AG10803 (cell line): Measurements from ENCODE around the gene LRCH2.

ENCODE experiments used
- DNase-seq: peaks from one replicate; pipeline ENCODE4 v3.0.0; 2010; ENCODE audit warnings: low read depth
- H3K4me3 ChIP-seq: 2 replicates; pipeline ENCODE4 v1.5.1; 2011; ENCODE audit warnings: mild to moderate bottlenecking, low read length, control low read depth
- TF ChIP-seq, protein P1 (sequence below): conservative IDR thresholded peaks from 2 replicates; pipeline ENCODE4 v1.5.1; 2011; ENCODE audit warnings: mild to moderate bottlenecking, low read length, control low read depth, inconsistent platforms

The LRCH2 gene

DNA sequence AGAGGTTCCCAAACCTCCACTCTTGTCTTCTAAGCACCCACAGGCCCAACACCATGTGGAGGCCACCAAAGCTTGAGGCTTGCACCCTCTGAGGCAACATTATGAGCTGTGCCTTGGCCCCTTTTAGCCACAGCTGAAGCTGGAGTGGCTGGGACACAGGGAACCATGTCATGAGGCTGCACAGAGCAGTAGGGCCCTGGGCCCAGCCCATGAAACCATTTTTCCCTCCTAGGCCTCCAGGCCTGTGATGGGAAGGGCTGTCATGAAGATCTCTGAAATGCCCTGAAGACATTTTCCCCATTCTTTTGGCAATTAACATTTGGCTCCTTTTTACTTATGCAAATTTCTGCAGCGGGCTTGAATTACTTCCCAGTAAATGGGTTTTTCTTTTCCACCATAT, 29.9 kb downstream of the LRCH2 start:
- H3K4me3 ChIP-seq, result no peak overlapping the region
- no peak for DNase-seq
- TF ChIP-seq, protein P1, sequence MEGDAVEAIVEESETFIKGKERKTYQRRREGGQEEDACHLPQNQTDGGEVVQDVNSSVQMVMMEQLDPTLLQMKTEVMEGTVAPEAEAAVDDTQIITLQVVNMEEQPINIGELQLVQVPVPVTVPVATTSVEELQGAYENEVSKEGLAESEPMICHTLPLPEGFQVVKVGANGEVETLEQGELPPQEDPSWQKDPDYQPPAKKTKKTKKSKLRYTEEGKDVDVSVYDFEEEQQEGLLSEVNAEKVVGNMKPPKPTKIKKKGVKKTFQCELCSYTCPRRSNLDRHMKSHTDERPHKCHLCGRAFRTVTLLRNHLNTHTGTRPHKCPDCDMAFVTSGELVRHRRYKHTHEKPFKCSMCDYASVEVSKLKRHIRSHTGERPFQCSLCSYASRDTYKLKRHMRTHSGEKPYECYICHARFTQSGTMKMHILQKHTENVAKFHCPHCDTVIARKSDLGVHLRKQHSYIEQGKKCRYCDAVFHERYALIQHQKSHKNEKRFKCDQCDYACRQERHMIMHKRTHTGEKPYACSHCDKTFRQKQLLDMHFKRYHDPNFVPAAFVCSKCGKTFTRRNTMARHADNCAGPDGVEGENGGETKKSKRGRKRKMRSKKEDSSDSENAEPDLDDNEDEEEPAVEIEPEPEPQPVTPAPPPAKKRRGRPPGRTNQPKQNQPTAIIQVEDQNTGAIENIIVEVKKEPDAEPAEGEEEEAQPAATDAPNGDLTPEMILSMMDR, result no peak

DNA sequence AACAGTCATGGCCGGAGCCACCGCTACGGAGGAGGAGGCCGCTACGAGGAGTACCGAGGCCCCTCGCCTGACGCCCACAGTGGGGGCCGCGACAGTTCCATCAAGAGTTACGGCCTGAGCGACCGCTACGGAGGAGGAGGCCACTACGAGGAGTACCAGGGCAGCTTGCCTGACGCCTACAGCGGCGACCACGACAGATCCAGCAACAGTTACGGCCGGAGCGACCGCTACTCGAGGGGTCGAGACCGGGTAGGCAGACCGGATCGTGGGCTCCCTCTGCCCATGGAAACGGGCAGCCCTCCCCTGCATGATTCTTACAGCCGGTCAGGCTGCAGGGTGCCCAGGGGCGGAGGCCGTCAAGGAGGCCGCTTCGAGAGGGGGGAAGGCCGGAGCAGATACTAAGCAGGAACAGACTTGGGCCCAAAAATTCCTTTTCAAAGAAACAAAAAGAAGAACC, 41.6 kb downstream of the LRCH2 start:
- TF ChIP-seq, protein P1, result no peak
- no peak overlapping the region for H3K4me3 ChIP-seq
- no peak for DNase-seq

GRCh38 chrX:115191490-115192243, 42.2 kb downstream of the LRCH2 start:
- no peak overlapping the region for H3K4me3 ChIP-seq
- TF ChIP-seq, protein P1, result no peak
- no peak for DNase-seq

DNA sequence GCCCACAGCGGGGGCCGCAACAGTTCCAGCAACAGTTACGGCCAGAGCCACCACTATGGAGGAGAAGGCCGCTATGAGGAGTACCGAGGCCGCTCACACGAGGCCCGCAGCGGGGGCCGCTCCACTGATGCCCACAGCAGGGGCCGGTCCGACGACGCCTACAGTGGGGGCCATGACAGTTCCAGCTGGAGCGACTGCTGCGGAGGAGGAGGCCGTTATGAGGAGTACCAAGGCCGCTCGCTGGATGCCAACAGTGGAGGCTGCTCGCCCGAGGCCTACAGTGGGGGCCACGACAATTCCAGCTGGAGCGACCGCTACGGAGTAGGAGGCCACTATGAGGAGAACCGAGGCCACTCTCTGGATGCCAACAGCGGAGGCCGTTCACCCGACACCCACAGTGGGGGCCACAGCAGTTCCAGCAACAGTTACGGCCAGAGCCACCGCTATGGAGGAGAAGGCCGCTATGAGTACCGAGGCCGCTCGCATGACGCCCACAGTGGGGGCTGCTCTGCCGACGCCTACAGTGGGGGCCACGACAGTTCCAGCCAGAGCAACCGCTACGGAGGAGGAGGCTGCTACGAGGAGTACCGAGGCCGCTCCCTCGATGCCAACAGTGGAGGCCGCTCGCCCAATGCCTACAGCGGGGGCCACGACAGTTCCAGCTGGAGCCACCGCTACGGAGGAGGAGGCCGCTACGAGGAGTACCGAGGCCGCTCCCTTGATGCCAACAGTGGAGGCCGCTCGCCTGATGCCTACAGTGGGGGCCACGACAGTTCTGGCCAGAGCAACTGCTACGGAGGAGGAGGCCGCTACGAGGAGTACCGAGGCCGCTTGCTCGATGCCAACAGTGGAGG, 43.0 kb downstream of the LRCH2 start:
- DNase-seq, result no peak
- TF ChIP-seq, protein P1, result no peak
- H3K4me3 ChIP-seq, result no peak overlapping the region

- no peak for DNase-seq
- H3K4me3 ChIP-seq, result no peak overlapping the region
- TF ChIP-seq, protein P1, result no peak
Observed at GRCh38 chrX:115189646-115190635, 44.0 kb downstream of the LRCH2 start.

DNA sequence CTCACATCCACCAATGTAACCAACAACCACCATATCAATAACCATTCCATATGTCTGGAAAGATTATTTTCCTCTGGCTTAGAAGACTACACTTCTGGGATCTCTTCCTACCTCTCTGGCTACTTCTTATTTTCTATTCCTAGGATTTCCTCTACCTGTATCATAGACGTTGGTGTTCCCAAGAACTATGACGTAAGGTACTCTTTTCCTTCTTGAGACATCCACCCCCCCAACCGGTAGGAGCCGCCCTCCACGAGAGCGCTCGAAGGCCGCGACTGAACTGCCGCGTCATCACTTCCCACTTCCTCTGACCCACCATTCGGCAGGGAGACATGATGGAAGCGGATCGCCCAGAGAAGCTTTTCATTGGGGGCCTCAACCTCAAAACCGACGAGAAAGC, 44.8 kb downstream of the LRCH2 start, which contains the start of gene RBMXL3:
Gene RBMXL3 (plus strand): TSS at position 301 of the 400 bp plus-strand sequence. CDS start 32 bp downstream, at position 333.
- no peak within 1 kb of the TSS for H3K4me3 ChIP-seq
- DNase-seq, result no peak
- TF ChIP-seq, protein P1, result no peak
